ENCODE data around the gene RAPGEF5. TPM values are rescaled to one million over a fixed set of nuclear protein-coding genes. Genes with fewer than 3 reads are reported as not detected.

The RAPGEF5 gene
- total RNA-seq, 1 experiment from 2014 or later: 13.3 TPM

DNA sequence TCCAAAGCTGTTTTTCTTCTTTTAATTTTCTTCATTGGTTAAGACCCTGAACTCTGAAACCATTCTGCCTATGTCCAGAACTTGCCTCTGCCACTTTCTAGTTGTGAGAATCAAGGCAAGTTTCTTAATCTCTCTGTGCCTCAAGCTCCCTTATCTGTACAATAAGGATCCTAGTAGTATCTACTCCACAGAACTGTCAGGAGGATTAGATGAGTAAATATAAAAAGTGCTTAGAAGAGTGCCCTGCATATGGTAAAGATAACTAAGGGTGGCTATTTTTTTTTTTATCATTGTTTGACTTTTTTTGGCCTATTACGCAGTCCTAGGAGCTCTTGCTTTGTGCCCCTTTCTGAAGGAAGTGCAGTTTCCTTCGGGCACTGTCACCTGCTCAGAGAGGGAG is 46.4 kb upstream of the RAPGEF5 start:
- H3K9me3 Mint-ChIP-seq: no peaks in the 10 kb centered on the region
- Histone ChIP-seq H3K23me2 (ENCODE audit: insufficient read length, low read depth, low read length, poor library complexity, severe bottlenecking) (no peaks in the 10 kb centered on the region), H2BK5ac (ENCODE audit: insufficient read length, low read length) (no peak overlapping the region), H2BK120ac (ENCODE audit: low read depth, low read length, poor library complexity, severe bottlenecking) (no peak overlapping the region), H3K4me2 (ENCODE audit: insufficient read depth, insufficient read length, low read length) (no peak overlapping the region), H2BK20ac (ENCODE audit: low read depth, low read length, poor library complexity, severe bottlenecking) (no peak overlapping the region), H4K20me1 (ENCODE audit: control insufficient read depth, insufficient read depth, insufficient read length) (no peaks in the 10 kb centered on the region), H4K8ac (replicated peaks; ENCODE audit: insufficient read length, low read depth, low read length) (no peak overlapping the region), H3K79me2 (ENCODE audit: insufficient read depth, low read length) (no peaks in the 10 kb centered on the region), H3K27ac (ENCODE audit: insufficient read length, low read depth, low read length) (no peak overlapping the region), H3K9ac (ENCODE audit: extremely low read depth, insufficient read length, low read length) (no peak overlapping the region), H3K79me1 (ENCODE audit: insufficient read depth, low read depth, low read length, poor library complexity, severe bottlenecking) (no peaks in the 10 kb centered on the region), H4K5ac (ENCODE audit: insufficient read length, low read depth, low read length) (no peak overlapping the region), H2BK12ac (ENCODE audit: insufficient read length, low read depth, low read length) (no peak overlapping the region), H3K14ac (ENCODE audit: insufficient read depth, low read length) (no peak overlapping the region), H3K4ac (ENCODE audit: low read depth, low read length) (no peak overlapping the region), H3K56ac (ENCODE audit: insufficient read length, low read depth, low read length) (no peak overlapping the region), H4K91ac (ENCODE audit: insufficient read length, low read depth, low read length) (no peak overlapping the region), H2AK5ac (ENCODE audit: insufficient read length, low read length) (no peak overlapping the region), H2AFZ (ENCODE audit: low read length) (no peak overlapping the region), H3T11ph (ENCODE audit: low read length) (no peak overlapping the region), H3K9me3 (ENCODE audit: control insufficient read depth, low read depth, low read length) (no peaks in the 10 kb centered on the region), H3K27me3 (ENCODE audit: insufficient read depth, low read length) (no peaks in the 10 kb centered on the region), H2BK15ac (ENCODE audit: low read depth, low read length) (no peak overlapping the region), H3K4me1 (ENCODE audit: insufficient read depth, low read length) (no peaks in the 10 kb centered on the region), H3K23ac (ENCODE audit: insufficient read length, low read depth, low read length) (no peak overlapping the region), H3K18ac (ENCODE audit: insufficient read length, low read depth, low read length) (no peak overlapping the region)
- no peak for DNase-seq
- H3K27me3 Mint-ChIP-seq (ENCODE audit: low read depth): no peaks in the 10 kb centered on the region
- H3K36me3 Mint-ChIP-seq (ENCODE audit: insufficient read depth in 1 of 3, low read depth in 3 of 3): no peaks in the 10 kb centered on the region
- no peak overlapping the region for H3K4me3 Mint-ChIP-seq
- no CpG with 5 or more reads among the region's 2 CpGs for WGBS (ENCODE audit: extremely low coverage, insufficient read length, low lambda C conversion rate)
- H3K27ac Mint-ChIP-seq: no peak overlapping the region
- TF ChIP-seq, protein P1, sequence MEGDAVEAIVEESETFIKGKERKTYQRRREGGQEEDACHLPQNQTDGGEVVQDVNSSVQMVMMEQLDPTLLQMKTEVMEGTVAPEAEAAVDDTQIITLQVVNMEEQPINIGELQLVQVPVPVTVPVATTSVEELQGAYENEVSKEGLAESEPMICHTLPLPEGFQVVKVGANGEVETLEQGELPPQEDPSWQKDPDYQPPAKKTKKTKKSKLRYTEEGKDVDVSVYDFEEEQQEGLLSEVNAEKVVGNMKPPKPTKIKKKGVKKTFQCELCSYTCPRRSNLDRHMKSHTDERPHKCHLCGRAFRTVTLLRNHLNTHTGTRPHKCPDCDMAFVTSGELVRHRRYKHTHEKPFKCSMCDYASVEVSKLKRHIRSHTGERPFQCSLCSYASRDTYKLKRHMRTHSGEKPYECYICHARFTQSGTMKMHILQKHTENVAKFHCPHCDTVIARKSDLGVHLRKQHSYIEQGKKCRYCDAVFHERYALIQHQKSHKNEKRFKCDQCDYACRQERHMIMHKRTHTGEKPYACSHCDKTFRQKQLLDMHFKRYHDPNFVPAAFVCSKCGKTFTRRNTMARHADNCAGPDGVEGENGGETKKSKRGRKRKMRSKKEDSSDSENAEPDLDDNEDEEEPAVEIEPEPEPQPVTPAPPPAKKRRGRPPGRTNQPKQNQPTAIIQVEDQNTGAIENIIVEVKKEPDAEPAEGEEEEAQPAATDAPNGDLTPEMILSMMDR (conservative IDR thresholded peaks at IDR 0.05): no peak
- H3K4me1 Mint-ChIP-seq: peaks cover 8 to 9% of the 10 kb centered on the region in 2 experiments

All from H9 (cell line).